NCI-H82 treated with DMSO at 0.1 percent for 48 hours (cell line): ENCODE measurements around the gene BMP7.
A peak's percentile ranks its signal among the peaks of the same experiment; 100 is the strongest.

Source experiments
- DNase-seq: peaks from one replicate; lab custom pipeline; 2025; ENCODE audit not compliant: unreplicated experiment; lab: John Stamatoyannopoulos, UW

BMP7 gene

DNA sequence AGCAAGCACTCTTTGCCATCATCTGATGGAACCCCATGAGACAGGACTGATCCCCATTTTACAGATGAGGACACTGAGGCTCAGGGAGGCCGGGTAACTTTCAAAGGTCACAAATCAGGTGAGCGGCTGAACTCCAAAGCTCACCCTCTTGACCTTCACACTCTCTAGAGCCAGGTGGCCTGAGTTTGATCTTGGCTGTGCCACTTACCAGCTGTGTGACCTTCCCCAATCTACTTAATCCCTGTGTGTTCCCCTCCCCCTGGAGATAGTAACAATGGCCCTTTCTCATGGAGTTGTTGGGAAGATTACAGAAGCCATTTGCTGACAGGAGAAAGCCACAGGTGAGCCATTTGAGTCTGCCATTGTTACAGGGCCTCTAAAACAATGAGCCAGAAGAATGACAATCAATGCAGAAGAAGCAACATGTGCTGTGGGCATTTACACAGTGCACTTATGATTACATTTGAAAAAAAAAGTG lies 34.5 kb downstream of the BMP7 start:
- no peak for DNase-seq

DNA sequence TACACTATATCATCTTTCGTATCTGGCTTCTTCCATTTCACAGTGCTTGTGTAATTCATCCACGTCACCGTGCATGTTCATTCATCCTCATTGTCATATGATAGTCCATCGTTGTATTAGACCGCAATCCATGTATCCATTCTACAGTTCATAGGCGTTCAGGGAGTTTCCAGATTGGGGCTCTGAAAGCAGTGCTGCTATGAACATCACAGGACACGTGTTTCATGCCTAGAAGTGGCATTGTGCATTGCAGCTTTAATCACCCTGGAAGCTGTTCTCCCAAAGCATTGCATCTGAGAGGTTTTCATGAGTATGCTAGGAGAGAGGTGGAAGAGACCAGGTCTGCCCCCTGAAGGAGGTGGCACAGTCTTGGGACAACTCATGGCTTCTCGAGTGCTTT lies 35.3 kb downstream of the BMP7 start:
- no peak for DNase-seq

DNA sequence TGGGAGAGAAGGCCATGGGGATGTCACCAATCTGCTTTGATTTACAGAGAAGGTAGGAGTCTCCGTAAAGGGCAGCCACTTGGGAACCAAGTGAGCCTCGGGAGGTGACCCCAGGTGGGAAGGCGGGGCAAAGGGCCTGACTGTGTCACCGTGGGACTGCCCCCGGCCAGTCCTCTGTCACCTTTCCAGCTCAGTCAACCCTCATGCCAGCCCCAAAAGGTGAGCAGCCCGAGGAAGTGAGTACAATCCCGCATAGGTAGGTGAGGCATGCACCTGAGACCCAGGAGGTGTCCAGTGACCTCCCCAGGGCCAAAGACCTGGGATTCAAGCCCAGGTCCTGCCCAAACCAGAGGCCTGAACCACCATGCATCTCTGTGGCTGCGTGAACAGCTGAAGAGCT lies 36.2 kb downstream of the BMP7 start:
- DNase-seq, result no peak

DNA sequence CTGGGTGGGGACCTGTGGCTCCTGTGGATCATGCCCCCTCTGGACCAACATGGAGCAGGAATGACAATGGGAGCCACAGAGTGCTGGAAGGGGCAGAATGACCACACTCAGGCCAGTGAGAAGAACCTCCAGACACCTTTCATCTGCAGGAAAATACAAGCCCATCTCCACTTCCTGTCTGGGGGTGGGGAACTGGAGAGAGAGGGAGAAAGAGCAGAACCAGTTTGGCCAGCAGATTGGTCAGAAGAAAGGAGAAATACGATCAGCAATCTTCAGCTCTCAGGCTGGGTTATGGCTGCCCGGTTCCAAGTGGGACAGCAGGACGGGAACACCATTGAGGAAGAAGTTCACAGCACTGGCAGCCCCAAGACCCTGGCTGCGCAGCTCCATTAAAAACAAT lies 37.0 kb downstream of the BMP7 start:
- DNase-seq, result no peak

DNA sequence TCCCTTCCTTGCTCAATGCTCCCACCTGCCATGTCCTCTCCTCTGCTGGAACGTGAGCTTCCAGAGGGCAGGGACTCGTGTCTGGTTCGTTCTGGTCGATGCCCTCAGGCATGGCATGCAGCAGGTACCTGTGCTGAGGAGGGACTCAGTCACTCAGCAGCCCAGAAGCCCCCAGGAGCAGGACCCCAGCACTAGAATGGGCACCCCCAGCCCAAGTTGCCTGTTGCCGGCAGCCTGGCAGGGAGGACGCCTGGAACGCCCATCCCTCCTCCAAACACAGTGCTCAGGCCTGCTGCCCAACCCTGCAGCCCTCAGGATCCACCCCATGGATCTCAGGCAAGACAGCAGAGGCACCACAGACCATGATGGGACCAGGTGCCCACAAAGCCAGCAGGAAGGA lies 40.6 kb downstream of the BMP7 start:
- no peak for DNase-seq

DNA sequence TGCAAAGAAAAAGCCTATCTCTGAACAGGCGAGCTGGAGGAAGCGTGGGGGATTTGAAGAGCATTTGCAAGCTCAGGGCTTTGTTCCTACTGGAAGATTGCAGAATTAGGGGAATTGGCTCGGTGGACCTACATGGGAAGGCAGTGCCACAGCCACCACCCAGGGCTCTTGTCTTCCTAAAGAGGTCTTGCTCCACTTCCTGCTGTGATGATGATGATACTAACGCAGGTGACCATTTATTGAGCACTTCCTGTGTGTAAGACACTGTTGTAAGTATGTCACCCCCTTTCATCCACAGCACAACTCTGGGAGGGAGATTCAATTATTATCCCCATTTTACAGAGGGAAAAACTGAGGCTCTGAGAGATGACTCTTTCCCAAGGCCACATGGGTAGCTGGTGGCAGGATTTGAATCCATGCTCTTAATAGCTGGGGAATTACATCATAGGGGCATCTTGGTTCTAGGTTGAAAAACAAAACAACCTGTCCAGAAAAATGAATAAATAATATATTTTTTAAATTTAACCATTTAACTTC lies 41.2 kb downstream of the BMP7 start:
- no peak for DNase-seq

DNA sequence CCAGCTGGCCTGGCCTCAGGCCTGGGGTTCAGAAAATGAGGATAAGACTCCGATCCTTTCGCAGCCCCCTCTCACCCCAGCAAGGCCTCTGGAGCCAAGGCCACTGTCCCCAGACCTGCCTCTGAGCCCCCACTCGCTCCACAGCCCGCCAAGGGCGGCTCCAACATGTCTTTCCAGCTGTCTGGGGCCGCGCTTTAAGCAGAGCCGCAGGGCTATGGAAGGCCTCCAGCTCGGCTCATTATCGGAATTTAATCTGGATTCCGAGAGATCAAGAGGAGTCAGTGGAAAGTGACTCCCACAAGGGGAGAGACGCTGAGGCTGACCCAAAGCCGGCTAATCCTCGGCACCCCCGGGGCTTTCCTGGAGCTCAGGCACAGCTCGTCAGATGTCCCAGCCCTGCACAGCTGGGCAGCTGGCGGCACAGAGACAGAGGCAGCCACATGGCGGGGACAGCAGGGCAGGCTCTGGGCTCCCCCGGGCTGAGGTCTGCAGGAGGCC lies 41.8 kb downstream of the BMP7 start:
- peak; percentile 91 for DNase-seq

DNA sequence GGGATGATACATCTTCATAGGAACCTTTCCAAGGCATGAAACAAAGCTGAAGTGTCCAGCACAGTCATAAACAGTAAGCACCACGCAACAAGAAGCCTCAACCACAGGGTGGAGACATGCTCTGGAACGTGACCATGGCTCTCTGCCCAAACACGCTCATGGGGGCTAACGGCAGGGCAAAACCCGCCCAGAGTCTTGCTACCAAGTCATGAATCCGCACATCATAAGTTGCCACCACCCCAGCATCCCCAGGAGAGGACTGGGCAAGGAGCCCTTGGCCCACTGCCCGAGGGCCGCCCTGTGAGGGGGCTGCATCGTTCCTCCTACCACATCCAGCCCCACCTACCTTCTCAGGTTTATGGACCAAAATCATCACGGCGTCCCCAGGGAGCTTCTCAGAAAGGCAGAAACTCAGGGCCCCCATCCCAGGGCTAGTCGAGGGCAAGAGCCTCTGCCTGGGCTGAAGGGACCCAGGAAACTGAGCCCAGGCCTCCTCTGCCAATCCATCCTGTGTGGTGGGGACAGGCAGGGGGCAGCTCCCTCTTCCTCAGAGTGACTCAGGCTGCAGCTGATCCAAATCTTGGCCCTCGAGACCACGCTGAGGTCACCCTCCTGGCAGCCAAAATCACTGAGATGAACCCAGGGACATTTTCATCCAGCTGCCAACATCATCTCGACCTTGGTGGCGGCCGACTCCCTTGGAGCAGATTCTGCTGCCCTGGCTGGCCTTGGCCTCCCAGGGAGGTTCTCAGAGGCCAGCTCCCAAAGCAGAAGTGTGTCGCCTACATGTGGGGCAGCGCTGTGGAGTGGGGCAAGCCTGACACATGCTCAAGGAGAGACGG lies 42.6 kb downstream of the BMP7 start:
- no peak for DNase-seq

DNA sequence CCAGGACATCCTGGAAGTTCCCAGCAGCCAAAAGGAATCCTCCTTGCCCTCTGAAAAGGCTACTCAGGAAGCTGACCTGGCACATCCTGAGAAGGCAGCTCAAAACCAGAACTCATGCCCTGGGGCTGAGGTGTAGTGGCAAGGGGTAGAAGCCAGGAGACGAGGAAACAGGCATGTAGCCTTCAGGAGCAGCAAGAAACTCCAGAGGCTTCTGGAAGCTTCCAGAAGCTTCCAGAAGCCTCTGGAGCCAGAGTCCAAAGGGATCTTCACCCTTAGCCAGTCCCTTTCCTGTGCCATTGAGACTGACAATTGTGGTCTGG lies 43.9 kb downstream of the BMP7 start:
- no peak for DNase-seq

DNA sequence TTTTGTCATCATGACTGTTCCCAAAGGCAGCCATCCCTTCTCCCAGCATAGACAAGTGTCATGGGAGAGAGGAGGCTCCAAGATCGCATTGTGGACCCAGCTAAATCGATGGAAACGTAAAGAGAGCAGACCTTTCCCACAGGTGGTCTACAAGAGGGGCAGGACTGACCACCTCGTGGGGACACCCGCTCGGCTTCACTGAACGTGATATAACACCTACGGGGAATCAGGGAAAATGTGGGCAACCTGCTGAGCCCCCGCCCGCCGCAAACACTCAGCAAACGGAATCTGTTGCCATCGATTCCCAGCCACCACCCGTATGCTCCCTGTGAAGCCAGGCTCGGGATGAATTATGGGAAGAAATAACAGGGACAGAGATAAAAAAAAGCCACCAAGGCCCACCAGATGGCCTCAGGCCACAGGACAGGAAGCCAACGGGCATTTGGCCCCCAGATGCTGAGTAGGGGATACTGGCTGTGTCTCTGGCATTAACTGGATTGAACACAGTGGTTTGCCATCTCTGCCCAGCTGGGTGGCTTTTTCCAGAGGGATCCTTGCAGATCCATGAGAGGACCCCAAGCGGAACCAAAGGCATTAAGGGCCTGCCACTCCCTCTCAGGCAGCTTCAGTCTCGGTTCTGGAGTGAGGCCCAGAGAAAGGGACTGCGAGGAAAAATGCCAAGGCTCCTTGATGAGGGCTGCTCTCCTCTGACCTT lies 44.4 kb downstream of the BMP7 start:
- DNase-seq, result no peak

DNA sequence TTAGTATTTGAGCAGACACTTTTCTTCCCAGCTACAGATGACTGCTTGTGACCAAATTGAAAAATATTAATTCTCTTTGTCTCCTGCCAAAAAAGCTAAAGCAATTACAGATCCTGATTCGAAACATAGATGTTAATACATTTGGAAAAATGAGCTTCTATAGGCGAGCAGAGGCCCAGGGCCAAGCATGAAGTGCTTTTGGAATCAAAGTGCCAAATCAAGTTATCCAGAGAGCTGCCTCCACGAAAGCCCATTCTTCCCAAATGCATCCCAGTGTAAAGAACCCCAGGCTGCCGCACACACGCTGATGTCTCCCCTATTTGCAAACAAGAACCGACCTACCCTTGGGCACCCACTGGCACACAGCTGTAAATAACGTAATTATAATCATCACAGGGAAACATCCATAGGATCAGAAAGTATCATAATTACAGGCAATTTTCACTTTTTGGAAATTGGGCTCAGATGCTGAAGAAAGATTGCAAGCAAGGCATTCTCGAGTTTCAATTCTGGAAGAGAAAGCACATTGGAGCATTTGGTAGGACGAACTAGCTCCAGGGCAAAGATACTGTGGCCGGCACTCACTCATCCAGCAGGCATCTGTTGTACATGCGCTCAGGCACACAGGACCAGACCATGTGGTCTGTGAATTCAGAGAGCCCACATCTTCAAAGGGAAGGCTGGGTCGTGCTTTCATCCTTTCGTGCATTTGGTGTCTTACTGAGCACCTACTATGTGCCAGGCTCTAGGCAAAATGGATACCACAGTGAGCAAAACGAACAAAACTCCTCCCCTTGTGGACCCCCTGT lies 45.9 kb downstream of the BMP7 start:
- no peak for DNase-seq

DNA sequence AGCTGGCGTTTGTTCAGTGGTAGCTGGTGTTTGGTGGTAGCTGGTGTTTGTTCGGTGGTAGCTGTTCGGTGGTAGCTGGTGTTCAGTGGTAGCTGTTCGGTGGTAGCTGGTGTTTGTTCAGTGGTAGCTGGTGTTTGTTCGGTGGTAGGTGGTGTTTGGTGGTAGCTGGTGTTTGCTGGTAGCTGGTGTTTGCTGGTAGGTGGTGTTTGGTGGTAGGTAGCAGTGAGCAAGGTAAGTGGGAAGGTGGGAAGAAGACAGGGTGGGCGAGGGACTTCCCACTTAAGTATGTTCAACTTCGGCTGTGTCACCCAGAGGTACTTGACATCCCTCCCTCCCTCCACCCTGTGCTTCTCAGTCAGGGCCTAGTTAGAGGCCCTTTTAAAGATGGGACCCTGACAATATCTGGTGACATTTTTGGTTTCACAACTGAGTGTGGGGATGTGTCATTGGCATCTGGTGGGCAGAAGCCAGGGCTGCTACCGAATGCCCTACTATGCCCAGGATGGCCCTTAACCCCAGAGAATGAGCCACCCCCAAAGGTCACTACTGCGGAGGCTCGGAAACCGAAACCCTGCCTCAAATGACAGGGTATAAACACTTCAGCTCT lies 47.3 kb downstream of the BMP7 start:
- no peak for DNase-seq

DNA sequence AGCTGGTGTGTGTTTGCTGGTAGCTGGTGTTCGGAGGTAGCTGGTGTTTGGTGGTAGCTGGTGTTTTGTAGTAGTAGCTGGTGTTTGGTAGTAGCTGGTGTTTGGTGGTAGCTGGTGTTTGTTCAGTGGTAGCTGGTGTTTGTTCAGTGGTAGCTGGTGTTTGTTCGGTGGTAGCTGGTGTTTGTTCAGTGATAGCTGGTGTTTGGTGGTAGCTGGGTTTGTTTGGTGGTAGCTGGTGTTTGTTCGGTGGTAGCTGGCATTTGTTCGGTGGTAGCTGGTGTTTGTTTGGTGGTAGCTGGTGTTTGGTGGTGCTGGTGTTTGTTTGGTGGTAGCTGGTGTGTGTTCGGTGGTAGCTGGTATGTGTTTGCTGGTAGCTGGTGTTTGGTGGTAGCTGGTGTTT lies 48.0 kb downstream of the BMP7 start:
- DNase-seq, result no peak

DNA sequence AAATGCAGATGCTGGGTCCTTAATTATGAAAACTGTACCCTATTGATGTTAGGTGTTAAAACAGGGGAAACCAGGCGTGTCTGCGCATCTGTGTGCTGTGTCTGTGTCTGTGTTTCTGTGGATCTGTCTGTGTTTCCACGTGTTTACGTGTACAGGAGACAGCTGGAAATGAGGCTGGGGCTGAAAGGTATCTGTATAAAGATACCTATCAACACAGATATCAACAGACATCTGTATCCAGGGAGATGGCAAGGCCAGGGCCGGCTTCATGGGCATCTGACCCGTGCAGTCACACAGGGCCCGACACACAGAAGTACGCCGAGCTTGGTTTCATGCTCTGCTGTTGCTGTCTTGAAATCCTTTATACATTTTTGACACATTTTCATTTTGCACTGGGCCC lies 48.6 kb downstream of the BMP7 start:
- no peak for DNase-seq

DNA sequence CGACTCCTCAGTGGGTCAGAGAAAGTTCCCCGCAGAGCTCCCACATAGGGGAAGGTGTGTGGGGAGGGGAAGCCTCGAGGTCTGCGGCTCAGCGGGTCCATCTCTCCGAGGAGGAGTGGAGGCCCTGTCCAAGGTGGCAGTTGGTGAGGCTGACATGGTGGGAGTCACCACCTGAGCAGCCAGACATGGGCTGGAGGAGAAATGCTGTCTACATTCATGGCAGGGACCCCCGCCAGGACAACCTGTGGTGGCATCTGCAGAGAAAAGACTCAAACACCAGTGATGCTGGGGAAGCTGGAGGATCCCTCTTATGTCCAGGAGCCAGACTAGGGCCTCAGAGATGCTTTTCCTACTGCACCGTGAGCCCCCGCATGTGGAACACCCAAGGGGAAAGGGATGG lies 49.8 kb downstream of the BMP7 start:
- DNase-seq, result no peak

DNA sequence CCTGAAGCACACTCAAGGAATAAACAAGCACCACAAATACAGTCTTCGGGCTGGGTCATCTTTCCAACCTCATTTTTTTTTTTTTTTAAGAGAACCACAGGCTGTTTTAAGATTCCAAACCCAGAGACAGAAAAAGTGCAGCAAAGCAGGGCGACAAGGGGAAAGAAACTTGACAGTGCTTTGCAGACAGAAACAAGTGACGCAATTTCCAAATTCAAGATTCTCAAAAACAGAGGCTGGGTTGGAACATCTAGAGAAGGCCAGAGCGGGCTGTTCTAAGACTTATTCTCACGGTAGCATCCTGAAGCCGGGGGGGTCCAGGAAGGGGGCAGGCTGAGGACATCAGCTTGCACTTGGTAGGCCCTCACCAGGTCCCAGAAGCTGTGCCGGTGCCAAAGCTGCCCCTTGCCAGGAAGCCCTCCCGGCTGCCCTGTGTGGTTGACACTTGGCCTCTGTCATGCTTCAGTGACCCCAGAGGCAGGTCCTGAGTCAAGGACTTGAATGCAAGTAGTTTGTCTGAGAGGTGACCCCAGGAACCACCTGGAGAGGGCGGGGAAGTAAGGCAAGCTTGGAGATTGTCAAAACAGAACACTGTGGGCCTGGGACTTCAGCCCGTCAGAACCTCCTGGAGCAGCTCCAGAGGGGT lies 50.5 kb downstream of the BMP7 start:
- no peak for DNase-seq

DNA sequence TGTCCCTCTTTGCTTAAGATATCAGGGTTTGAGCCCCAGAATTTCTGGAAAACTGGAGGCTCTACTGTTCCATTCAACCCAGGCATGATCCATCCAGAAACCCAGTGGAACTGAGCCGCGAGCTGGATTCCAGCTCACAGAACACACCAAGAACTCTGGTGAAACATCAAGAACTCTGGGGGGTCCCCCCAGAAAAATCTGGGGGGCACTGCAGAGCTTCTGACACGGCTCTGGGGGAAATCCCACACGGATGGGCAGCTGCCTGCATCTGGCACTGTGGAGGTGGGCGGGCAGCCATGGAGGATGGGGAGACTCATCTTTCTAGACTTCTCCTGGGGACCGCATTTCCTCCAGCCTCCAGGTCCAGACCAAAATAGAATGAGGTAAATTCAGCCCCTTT lies 51.0 kb downstream of the BMP7 start:
- DNase-seq, result no peak

DNA sequence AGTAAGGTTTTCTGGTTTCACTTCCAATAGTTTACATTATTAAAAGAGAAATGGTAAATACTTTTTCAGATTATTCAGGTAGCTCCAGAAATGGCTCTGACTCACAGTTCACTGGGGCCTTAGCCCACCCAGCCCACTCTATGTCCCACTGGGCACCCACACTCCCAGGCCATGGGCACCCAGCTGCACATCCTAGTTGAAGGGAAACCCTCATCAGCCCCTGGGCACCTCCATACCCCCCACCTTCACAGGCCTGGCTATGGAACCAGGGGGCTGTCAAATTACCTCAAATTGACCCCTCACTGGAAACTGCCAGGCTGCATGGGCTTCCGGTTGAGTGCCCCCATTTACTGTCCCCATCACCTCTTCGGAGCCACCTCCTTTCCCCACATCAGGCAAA lies 51.5 kb downstream of the BMP7 start:
- DNase-seq, result no peak

DNA sequence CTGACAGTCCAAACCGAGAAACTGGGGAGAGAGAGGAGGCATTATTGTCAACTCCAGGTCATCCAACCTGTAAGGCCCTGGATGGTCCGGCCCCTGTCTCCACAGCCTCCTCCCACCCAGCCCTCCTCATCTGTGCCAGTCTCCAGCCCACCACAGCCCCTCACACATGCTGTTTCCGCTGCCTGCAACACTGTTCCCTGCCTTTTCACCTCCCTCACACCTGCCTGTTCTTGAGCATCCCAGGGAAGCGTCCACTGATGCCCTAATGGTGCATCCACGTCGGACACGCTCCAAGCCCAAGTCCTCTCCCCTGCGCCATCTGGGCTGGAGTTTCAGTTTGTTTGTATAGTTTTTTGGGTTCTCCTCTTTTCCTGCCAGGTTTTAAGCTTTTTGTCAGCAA lies 52.0 kb downstream of the BMP7 start:
- DNase-seq, result no peak

DNA sequence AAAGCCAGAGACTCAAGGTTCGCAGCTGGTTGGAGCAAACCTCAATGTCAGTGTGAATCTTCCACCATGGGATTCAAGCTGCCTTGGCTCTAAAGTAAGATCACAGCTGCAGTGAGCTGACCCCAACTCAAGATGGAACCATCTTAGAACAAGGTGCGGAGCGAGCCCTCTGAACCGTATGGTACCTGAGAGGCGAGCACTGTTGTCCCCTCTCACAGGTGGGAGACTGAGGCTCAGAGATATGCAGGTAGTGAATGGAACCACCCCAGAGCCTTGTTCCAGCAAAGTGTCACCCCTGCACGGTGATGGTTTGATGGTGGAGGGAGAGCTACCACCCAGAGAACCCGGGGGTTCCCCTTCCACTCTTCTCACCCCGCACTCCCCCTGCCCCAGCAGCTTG lies 52.5 kb downstream of the BMP7 start:
- DNase-seq, result no peak

DNA sequence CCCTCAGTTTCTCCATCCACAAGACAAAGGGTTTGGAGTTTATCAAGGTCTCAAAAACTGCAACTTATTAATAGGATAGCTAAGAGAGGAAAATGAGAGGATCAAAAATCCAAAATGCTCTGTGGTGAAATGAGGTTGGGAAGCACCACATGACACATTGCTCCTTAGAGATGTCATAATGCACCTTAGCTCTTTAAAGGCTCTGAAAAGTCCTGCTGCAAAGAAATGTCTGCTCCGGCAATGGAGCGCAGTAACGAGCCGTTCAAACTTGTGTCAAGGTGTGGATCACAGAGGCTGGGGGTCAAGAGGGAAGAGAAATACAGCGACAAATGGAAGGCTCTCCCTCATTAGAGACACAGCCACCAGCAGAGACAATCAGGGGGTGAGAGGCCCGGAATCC lies 53.1 kb downstream of the BMP7 start:
- no peak for DNase-seq
